ENCODE data around the gene PRSS22. TPM values are rescaled to one million over a fixed set of nuclear protein-coding genes. Genes with fewer than 3 reads are reported as not detected.

The PRSS22 gene
- total RNA-seq, 1 experiment from 2014 or later = 3.9 TPM

DNA sequence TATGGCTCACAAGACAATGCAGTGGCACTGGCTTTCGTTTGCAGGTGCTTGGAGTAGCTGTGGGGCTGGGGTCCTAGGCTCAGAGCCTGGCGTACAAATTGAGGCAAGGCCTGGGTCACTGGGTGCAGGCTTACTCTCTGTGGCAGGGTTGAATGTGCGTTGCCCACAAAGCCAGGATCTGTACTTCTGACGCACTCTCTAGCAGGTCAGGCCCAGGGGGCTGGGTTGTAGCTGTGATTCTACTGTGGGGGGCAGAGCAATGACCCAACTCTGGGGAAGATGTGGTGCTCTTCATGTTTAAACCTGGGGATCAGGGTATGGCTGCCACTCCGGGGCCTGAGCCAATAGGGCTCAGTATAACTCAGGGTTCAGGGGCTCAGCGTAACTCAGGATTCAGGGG lies 47.3 kb downstream of the PRSS22 start:
- ChIA-PET CTCF (interaction anchor here (1.0 to 5.1 kb wide), 5 partner anchors 13 to 108 kb away, joined by 3 to 29 read pairs (median 4); partner anchors contain the start of gene PRSS41), POLR2A (no interaction called here)
- no peak overlapping the region for H3K4me3 Mint-ChIP-seq
- ATAC-seq = no peak
- no peaks in the 10 kb centered on the region for H3K9me3 Mint-ChIP-seq
- no peaks in the 10 kb centered on the region for H3K36me3 Mint-ChIP-seq
- peaks cover 17% of the 10 kb centered on the region for H3K27me3 Mint-ChIP-seq (ENCODE audit: low read depth)
- H3K4me1 Mint-ChIP-seq = no peaks in the 10 kb centered on the region
- DNase-seq (ENCODE audit: low spot score) = no peak
- H3K27ac Mint-ChIP-seq = no peak overlapping the region
- TF ChIP-seq FOXJ3 (CRISPR knock-in tag; IDR thresholded peaks at IDR 0.05; ENCODE audit: borderline replicate concordance) (no peak), CREB1 (CRISPR knock-in tag; IDR thresholded peaks at IDR 0.05) (no peak), FOXK1 (CRISPR knock-in tag; IDR thresholded peaks at IDR 0.05) (no peak), ZNF219 (CRISPR knock-in tag; IDR thresholded peaks at IDR 0.05; ENCODE audit: borderline replicate concordance) (no peak), KAT7 (CRISPR knock-in tag; IDR thresholded peaks at IDR 0.05; ENCODE audit: borderline replicate concordance) (no peak)
- TF ChIP-seq, protein P1, sequence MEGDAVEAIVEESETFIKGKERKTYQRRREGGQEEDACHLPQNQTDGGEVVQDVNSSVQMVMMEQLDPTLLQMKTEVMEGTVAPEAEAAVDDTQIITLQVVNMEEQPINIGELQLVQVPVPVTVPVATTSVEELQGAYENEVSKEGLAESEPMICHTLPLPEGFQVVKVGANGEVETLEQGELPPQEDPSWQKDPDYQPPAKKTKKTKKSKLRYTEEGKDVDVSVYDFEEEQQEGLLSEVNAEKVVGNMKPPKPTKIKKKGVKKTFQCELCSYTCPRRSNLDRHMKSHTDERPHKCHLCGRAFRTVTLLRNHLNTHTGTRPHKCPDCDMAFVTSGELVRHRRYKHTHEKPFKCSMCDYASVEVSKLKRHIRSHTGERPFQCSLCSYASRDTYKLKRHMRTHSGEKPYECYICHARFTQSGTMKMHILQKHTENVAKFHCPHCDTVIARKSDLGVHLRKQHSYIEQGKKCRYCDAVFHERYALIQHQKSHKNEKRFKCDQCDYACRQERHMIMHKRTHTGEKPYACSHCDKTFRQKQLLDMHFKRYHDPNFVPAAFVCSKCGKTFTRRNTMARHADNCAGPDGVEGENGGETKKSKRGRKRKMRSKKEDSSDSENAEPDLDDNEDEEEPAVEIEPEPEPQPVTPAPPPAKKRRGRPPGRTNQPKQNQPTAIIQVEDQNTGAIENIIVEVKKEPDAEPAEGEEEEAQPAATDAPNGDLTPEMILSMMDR (IDR thresholded peaks at IDR 0.05) = no peak

DNA sequence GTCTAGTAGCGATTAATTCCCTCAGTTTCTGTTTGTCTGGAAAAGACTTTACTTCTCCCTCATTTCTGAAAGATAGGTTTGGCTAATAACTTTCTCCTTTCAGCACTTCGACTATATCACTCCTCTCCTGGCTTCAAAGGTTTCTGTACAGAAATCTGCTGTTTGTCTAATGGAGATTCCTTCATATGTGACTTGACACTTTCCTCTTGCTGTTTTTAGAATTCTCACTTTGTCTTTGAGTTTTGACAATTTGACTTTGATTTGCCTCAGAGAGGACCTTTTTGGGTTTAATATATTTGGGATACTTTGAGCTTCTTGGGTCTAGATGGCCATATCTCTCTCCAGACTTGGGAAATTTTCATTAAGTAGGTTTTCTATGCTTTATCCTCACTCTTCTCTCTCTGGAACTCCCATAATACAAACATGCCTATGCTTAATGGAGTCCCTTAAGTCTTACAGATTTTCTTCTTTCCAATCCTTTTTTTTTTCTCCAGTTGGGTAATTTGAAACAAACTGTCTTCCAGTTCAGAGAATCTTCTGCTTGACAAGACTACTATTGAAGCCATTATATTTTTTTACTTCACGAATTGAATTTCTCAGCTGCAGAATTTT lies 48.7 kb downstream of the PRSS22 start:
- H3K4me1 Mint-ChIP-seq = no peaks in the 10 kb centered on the region
- TF ChIP-seq NFE2L1 (CRISPR knock-in tag; IDR thresholded peaks at IDR 0.05) = no peak
- TF ChIP-seq, protein P2, sequence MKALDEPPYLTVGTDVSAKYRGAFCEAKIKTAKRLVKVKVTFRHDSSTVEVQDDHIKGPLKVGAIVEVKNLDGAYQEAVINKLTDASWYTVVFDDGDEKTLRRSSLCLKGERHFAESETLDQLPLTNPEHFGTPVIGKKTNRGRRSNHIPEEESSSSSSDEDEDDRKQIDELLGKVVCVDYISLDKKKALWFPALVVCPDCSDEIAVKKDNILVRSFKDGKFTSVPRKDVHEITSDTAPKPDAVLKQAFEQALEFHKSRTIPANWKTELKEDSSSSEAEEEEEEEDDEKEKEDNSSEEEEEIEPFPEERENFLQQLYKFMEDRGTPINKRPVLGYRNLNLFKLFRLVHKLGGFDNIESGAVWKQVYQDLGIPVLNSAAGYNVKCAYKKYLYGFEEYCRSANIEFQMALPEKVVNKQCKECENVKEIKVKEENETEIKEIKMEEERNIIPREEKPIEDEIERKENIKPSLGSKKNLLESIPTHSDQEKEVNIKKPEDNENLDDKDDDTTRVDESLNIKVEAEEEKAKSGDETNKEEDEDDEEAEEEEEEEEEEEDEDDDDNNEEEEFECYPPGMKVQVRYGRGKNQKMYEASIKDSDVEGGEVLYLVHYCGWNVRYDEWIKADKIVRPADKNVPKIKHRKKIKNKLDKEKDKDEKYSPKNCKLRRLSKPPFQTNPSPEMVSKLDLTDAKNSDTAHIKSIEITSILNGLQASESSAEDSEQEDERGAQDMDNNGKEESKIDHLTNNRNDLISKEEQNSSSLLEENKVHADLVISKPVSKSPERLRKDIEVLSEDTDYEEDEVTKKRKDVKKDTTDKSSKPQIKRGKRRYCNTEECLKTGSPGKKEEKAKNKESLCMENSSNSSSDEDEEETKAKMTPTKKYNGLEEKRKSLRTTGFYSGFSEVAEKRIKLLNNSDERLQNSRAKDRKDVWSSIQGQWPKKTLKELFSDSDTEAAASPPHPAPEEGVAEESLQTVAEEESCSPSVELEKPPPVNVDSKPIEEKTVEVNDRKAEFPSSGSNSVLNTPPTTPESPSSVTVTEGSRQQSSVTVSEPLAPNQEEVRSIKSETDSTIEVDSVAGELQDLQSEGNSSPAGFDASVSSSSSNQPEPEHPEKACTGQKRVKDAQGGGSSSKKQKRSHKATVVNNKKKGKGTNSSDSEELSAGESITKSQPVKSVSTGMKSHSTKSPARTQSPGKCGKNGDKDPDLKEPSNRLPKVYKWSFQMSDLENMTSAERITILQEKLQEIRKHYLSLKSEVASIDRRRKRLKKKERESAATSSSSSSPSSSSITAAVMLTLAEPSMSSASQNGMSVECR (CRISPR knock-in tag; IDR thresholded peaks at IDR 0.05; ENCODE audit: borderline replicate concordance) = no peak
- no peak for TF ChIP-seq GRHL2 (CRISPR knock-in tag; IDR thresholded peaks at IDR 0.05; ENCODE audit: insufficient replicate concordance, severe bottlenecking)
- TF ChIP-seq, protein P3, sequence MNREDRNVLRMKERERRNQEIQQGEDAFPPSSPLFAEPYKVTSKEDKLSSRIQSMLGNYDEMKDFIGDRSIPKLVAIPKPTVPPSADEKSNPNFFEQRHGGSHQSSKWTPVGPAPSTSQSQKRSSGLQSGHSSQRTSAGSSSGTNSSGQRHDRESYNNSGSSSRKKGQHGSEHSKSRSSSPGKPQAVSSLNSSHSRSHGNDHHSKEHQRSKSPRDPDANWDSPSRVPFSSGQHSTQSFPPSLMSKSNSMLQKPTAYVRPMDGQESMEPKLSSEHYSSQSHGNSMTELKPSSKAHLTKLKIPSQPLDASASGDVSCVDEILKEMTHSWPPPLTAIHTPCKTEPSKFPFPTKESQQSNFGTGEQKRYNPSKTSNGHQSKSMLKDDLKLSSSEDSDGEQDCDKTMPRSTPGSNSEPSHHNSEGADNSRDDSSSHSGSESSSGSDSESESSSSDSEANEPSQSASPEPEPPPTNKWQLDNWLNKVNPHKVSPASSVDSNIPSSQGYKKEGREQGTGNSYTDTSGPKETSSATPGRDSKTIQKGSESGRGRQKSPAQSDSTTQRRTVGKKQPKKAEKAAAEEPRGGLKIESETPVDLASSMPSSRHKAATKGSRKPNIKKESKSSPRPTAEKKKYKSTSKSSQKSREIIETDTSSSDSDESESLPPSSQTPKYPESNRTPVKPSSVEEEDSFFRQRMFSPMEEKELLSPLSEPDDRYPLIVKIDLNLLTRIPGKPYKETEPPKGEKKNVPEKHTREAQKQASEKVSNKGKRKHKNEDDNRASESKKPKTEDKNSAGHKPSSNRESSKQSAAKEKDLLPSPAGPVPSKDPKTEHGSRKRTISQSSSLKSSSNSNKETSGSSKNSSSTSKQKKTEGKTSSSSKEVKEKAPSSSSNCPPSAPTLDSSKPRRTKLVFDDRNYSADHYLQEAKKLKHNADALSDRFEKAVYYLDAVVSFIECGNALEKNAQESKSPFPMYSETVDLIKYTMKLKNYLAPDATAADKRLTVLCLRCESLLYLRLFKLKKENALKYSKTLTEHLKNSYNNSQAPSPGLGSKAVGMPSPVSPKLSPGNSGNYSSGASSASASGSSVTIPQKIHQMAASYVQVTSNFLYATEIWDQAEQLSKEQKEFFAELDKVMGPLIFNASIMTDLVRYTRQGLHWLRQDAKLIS (CRISPR knock-in tag; IDR thresholded peaks at IDR 0.05; ENCODE audit: borderline replicate concordance) = no peak
- TF ChIP-seq RORB (CRISPR knock-in tag; IDR thresholded peaks at IDR 0.05) = no peak
- no peak for TF ChIP-seq NR2C2 (CRISPR knock-in tag; IDR thresholded peaks at IDR 0.05)
- no peak for TF ChIP-seq CREM (CRISPR knock-in tag; IDR thresholded peaks at IDR 0.05)
- no peak for TF ChIP-seq TEAD1 (CRISPR knock-in tag; IDR thresholded peaks at IDR 0.05)
- TF ChIP-seq, protein P4, sequence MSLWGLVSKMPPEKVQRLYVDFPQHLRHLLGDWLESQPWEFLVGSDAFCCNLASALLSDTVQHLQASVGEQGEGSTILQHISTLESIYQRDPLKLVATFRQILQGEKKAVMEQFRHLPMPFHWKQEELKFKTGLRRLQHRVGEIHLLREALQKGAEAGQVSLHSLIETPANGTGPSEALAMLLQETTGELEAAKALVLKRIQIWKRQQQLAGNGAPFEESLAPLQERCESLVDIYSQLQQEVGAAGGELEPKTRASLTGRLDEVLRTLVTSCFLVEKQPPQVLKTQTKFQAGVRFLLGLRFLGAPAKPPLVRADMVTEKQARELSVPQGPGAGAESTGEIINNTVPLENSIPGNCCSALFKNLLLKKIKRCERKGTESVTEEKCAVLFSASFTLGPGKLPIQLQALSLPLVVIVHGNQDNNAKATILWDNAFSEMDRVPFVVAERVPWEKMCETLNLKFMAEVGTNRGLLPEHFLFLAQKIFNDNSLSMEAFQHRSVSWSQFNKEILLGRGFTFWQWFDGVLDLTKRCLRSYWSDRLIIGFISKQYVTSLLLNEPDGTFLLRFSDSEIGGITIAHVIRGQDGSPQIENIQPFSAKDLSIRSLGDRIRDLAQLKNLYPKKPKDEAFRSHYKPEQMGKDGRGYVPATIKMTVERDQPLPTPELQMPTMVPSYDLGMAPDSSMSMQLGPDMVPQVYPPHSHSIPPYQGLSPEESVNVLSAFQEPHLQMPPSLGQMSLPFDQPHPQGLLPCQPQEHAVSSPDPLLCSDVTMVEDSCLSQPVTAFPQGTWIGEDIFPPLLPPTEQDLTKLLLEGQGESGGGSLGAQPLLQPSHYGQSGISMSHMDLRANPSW (CRISPR knock-in tag; conservative IDR thresholded peaks at IDR 0.05; ENCODE audit: low read depth) = no peak
- no peak for TF ChIP-seq NR1H2 (CRISPR knock-in tag; IDR thresholded peaks at IDR 0.05)
- TF ChIP-seq, protein P5, sequence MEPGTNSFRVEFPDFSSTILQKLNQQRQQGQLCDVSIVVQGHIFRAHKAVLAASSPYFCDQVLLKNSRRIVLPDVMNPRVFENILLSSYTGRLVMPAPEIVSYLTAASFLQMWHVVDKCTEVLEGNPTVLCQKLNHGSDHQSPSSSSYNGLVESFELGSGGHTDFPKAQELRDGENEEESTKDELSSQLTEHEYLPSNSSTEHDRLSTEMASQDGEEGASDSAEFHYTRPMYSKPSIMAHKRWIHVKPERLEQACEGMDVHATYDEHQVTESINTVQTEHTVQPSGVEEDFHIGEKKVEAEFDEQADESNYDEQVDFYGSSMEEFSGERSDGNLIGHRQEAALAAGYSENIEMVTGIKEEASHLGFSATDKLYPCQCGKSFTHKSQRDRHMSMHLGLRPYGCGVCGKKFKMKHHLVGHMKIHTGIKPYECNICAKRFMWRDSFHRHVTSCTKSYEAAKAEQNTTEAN (CRISPR knock-in tag; IDR thresholded peaks at IDR 0.05) = no peak
- no peak for TF ChIP-seq SMAD3 (CRISPR knock-in tag; IDR thresholded peaks at IDR 0.05; ENCODE audit: borderline replicate concordance)
- H3K4me3 Mint-ChIP-seq = no peak overlapping the region
- DNase-seq (ENCODE audit: low spot score) (no peak), ATAC-seq (no peak)
- H3K36me3 Mint-ChIP-seq = no peaks in the 10 kb centered on the region
- peaks cover 28% of the 10 kb centered on the region for H3K27me3 Mint-ChIP-seq (ENCODE audit: low read depth)
- peaks cover 5% of the 10 kb centered on the region for H3K9me3 Mint-ChIP-seq
- CTCF ChIA-PET = interaction anchor here (5.1 kb wide), 1 partner anchor 12 kb away, joined by 29 read pairs; the partner anchor contains the start of gene PRSS41
- POLR2A ChIA-PET = no interaction called here
- no peak overlapping the region for H3K27ac Mint-ChIP-seq

All from WTC11 (cell line).